Endothelial cell of umbilical vein (primary cell): ENCODE results near the gene THTPA. TPM values are rescaled to one million over a fixed set of nuclear protein-coding genes. Genes with fewer than 3 reads are reported as not detected.

Experiments used
- BruUV-seq: library from RNA; stranded (reverse); fragments of 400-500 nt; replicated peaks from 2 replicates; lab custom pipeline; 2021; lab: Mats Ljungman, UMichigan
- CTCF ChIA-PET: fragments of 300-600, 350-600 bp; sonication (Branson Sonifier 250); formaldehyde crosslinking; loops from one replicate; lab custom pipeline; 2021; ENCODE audit warnings: antibody characterized with exemption, inconsistent platforms; lab: Charles Lee
- POLR2A ChIA-PET: fragments of 300-600, 350-600 bp; sonication (Branson Sonifier 250); formaldehyde crosslinking; loops from one replicate; lab custom pipeline; 2021; ENCODE audit warnings: antibody characterized with exemption, inconsistent platforms; lab: Charles Lee
- DNase-seq: peaks from one replicate; pipeline ENCODE4 v3.0.0-alpha.2; 2011; ENCODE audit warnings: low read depth, low spot score
- FAIRE-seq: peaks from 2 replicates; lab custom pipeline; 2011; peaks lifted over from hg19 to GRCh38; lab: Jason Lieb, UNC
- H2AFZ ChIP-seq: 2 replicates; pipeline ENCODE4 v1.6.0; 2012; ENCODE audit warnings: low read depth, low read length, control low read depth, inconsistent platforms
- H3K27ac ChIP-seq: 2 replicates; pipeline ENCODE4 v1.5.1; 2011; ENCODE audit warnings: low read depth, mild to moderate bottlenecking, control low read depth, low read length, moderate library complexity; ENCODE audit not compliant: insufficient read depth
- H3K27me3 ChIP-seq, 2 experiments: 2 replicates each; pipeline versions ENCODE4 v1.6.0 to v1.6.1; 2011; ENCODE audit warnings: low read length in 2 of 2, mixed read lengths in 1 of 2; ENCODE audit not compliant: control insufficient read depth in 2 of 2, insufficient read depth in 2 of 2
- H3K36me3 ChIP-seq, 2 experiments: 2 replicates in 1 of 2; 3 replicates in 1 of 2; pipeline ENCODE4 v1.5.1; 2011; ENCODE audit warnings: low read length in 2 of 2, mild to moderate bottlenecking in 1 of 2, moderate library complexity in 1 of 2; ENCODE audit not compliant: control insufficient read depth in 2 of 2, insufficient read depth in 2 of 2; ENCODE audit errors: extremely low read depth in 1 of 2
- H3K4me1 ChIP-seq: 3 replicates; pipeline ENCODE4 v1.5.1; 2011; ENCODE audit warnings: mild to moderate bottlenecking, low read length; ENCODE audit not compliant: control insufficient read depth, insufficient read depth; ENCODE audit errors: extremely low read depth
- H3K4me2 ChIP-seq: 2 replicates; pipeline ENCODE4 v1.6.1; 2011; ENCODE audit warnings: low read length, control low read depth, mixed read lengths; ENCODE audit not compliant: insufficient read depth
- H3K4me3 ChIP-seq, 3 experiments: fragments of 200-600 bp in 1 of 3; sonication (generic), shearing (Covaris generic) in 1 of 3; replicated peaks in 1 of 3; 2 replicates each; pipeline ENCODE4 v1.5.1; 2011 to 2016; ENCODE audit warnings: control low read depth in 3 of 3, low read length in 3 of 3, mild to moderate bottlenecking in 2 of 3, inconsistent platforms in 1 of 3, low read depth in 1 of 3, moderate library complexity in 1 of 3; ENCODE audit not compliant: insufficient read depth in 1 of 3
- H3K79me2 ChIP-seq: 2 replicates; pipeline ENCODE4 v1.6.0; 2012; ENCODE audit warnings: low read length, inconsistent platforms; ENCODE audit not compliant: control insufficient read depth, insufficient read depth
- H3K9ac ChIP-seq: replicated peaks from 2 replicates; pipeline ENCODE3; 2011; ENCODE audit warnings: low read length, control low read depth; ENCODE audit not compliant: insufficient read depth; ENCODE audit errors: extremely low read depth
- H3K9me1 ChIP-seq: replicated peaks from 3 replicates; pipeline ENCODE4 v1.6.0; 2011; ENCODE audit warnings: mild to moderate bottlenecking, low read length; ENCODE audit not compliant: control insufficient read depth, insufficient read depth; ENCODE audit errors: extremely low read depth
- H3K9me3 ChIP-seq: replicated peaks from 2 replicates; pipeline ENCODE4 v1.5.1; 2012; ENCODE audit warnings: low read length, inconsistent platforms; ENCODE audit not compliant: control insufficient read depth, insufficient read depth
- H4K20me1 ChIP-seq: replicated peaks from 2 replicates; pipeline ENCODE3; 2011; ENCODE audit warnings: mild to moderate bottlenecking, low read length; ENCODE audit not compliant: control insufficient read depth, insufficient read depth; ENCODE audit errors: extremely low read depth
- CTCF ChIP-seq, 2 donors: IDR thresholded peaks; 1 replicate in 1 of 2; 2 replicates in 1 of 2; pipeline ENCODE4 v1.5.1; 2011; ENCODE audit warnings: low read length in 2 of 2, mild to moderate bottlenecking in 2 of 2, moderate library complexity in 2 of 2, control low read depth in 1 of 2, inconsistent platforms in 1 of 2, low read depth in 1 of 2; ENCODE audit not compliant: insufficient read depth in 1 of 2; ENCODE audit errors: extremely low read depth in 1 of 2
- EZH2 ChIP-seq: IDR thresholded peaks from 2 replicates; pipeline ENCODE4 v1.6.1; 2012; ENCODE audit warnings: borderline replicate concordance, low read depth, mild to moderate bottlenecking, moderate library complexity, low read length, inconsistent platforms; ENCODE audit not compliant: severe bottlenecking
- FOS ChIP-seq: IDR thresholded peaks from 2 replicates; pipeline ENCODE4 v1.6.1; 2011; ENCODE audit warnings: mild to moderate bottlenecking, low read length, moderate library complexity, borderline replicate concordance; ENCODE audit not compliant: insufficient read depth
- GATA2 ChIP-seq: IDR thresholded peaks from 2 replicates; pipeline ENCODE4 v1.7.0; 2011; ENCODE audit warnings: low read depth, mild to moderate bottlenecking, moderate library complexity, mixed read lengths, low read length; ENCODE audit not compliant: insufficient read length, insufficient read depth
- JUN ChIP-seq: IDR thresholded peaks from 2 replicates; pipeline ENCODE4 v1.6.1; 2011; ENCODE audit warnings: borderline replicate concordance, low read depth; ENCODE audit not compliant: insufficient read length, insufficient read depth
- MAX ChIP-seq: IDR thresholded peaks from 2 replicates; pipeline ENCODE4 v1.6.1; 2011; ENCODE audit not compliant: insufficient read depth, insufficient read length
- MYC ChIP-seq: IDR thresholded peaks from one replicate; pipeline ENCODE4 v1.6.1; 2011; ENCODE audit warnings: mild to moderate bottlenecking, low read depth, low read length
- POLR2A ChIP-seq: IDR thresholded peaks from 2 replicates; pipeline ENCODE4 v1.6.1; 2012; ENCODE audit warnings: low read depth, mild to moderate bottlenecking, control low read depth, low read length
- POLR2AphosphoS5 ChIP-seq: IDR thresholded peaks from 2 replicates; pipeline ENCODE4 v1.6.1; 2012; ENCODE audit warnings: low read depth, mild to moderate bottlenecking, control low read depth, low read length, moderate library complexity; ENCODE audit not compliant: insufficient read depth
- dilution Hi-C: fragments of 300-500 bp; cut with MboI; formaldehyde crosslinking; loops from one replicate; pipeline ENCODE4 v1.15.0; 2019; ENCODE audit warnings: low sequenced_read_pairs; ENCODE audit not compliant: extremely low pct_ligation_motif_present
- intact Hi-C: fragments of 100-400 bp; cut with micrococcal nuclease; formaldehyde crosslinking; loops from one replicate; pipeline ENCODE4 v1.10.0; 2022
- polyA plus RNA-seq, 4 experiments: library from polyadenylated mRNA; depleted of rRNA in 3 of 4; stranded (reverse) in 3 of 4; unstranded in 1 of 4; fragments of >200 nt; gene quantifications; 2 replicates each; pipeline versions ENCODE4 v1.2.1 to v1.2.3, GENCODE V29; 2011 to 2012; ENCODE audit warnings: missing spikeins in 1 of 4
- total RNA-seq: library from RNA; stranded (reverse); gene quantifications from 2 replicates; pipeline ENCODE4 v1.2.3, GENCODE V29; 2021

The THTPA gene
- total and polyA plus RNA-seq, 2 donors (not counting 3 experiments of a cell fraction or from before 2014, with no cell fraction given): 10.8 to 12.5 TPM

GRCh38 chr14:23566112-23566777 lies 10.2 kb downstream of the THTPA start:
- no peaks in the 10 kb centered on the region for H4K20me1 ChIP-seq
- DNase-seq (no peak), FAIRE-seq (no peak)
- H2AFZ ChIP-seq: no peak overlapping the region
- ChIA-PET CTCF (interaction anchor here (1.0 to 1.9 kb wide), 2 partner anchors 86 to 88 kb away, joined by 3 to 14 read pairs; no protein-coding TSS in a partner anchor), POLR2A (no interaction called here)
- no peaks in the 10 kb centered on the region for H3K79me2 ChIP-seq
- no peak overlapping the region for H3K4me2 ChIP-seq
- intact Hi-C loops: no loop called here
- no peaks in the 10 kb centered on the region for H3K9me1 ChIP-seq
- H3K4me1 ChIP-seq: peaks cover 4% of the 10 kb centered on the region
- dilution Hi-C loops: no loop called here
- BruUV-seq: TSS peak; percentile 23
- H3K9me3 ChIP-seq: no peaks in the 10 kb centered on the region
- no peak overlapping the region for H3K9ac ChIP-seq
- H3K36me3 ChIP-seq: peaks cover 0 to 3% of the 10 kb centered on the region in 2 experiments
- H3K27ac ChIP-seq: no peak overlapping the region
- TF ChIP-seq POLR2AphosphoS5 (no peak), JUN (no peak), MAX (no peak), CTCF (IDR thresholded peaks at IDR 0.05; ENCODE audit: extremely low read depth in 1 of 2, insufficient read depth in 1 of 2, low read depth in 1 of 2, low read length in 2 of 2) (no peak), EZH2 (no peak), POLR2A (no peak), GATA2 (no peak), FOS (no peak), MYC (no peak)
- H3K4me3 ChIP-seq: no peak overlapping the region
- no peaks in the 10 kb centered on the region for H3K27me3 ChIP-seq
